ENCODE data around the gene ZBP1.

ZBP1 gene

DNA sequence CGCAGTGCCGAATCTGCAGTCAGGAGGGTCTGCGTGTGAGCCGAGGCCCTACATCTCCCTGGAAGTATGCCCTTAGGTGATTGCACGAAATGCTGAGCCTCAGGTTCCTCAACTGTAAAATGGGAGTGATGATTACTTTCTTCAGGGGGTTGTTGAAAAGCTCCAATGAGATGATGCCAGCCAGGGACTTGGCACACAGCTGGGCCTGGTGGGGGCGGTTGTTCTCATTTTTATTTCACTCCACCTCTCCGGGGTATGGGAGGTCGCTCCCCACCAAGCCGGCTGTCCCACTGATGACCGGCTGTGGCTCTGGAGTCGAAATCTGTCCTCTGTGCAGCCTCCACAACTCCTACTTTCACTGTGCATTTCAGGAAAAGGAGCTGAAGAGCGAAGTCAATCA, 51.3 kb downstream of the ZBP1 start:
- TF ChIP-seq, protein P1, sequence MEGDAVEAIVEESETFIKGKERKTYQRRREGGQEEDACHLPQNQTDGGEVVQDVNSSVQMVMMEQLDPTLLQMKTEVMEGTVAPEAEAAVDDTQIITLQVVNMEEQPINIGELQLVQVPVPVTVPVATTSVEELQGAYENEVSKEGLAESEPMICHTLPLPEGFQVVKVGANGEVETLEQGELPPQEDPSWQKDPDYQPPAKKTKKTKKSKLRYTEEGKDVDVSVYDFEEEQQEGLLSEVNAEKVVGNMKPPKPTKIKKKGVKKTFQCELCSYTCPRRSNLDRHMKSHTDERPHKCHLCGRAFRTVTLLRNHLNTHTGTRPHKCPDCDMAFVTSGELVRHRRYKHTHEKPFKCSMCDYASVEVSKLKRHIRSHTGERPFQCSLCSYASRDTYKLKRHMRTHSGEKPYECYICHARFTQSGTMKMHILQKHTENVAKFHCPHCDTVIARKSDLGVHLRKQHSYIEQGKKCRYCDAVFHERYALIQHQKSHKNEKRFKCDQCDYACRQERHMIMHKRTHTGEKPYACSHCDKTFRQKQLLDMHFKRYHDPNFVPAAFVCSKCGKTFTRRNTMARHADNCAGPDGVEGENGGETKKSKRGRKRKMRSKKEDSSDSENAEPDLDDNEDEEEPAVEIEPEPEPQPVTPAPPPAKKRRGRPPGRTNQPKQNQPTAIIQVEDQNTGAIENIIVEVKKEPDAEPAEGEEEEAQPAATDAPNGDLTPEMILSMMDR (IDR thresholded peaks at IDR 0.05): no peak

GRCh38 chr20:57568088-57568896, 51.9 kb downstream of the ZBP1 start:
- TF ChIP-seq, protein P1 (IDR thresholded peaks at IDR 0.05): no peak

- TF ChIP-seq, protein P1 (IDR thresholded peaks at IDR 0.05): no peak
These were observed 52.7 kb downstream of the ZBP1 start for GRCh38 chr20:57567471-57568079.

- TF ChIP-seq, protein P1 (IDR thresholded peaks at IDR 0.05): no peak
These were observed 53.3 kb downstream of the ZBP1 start for GRCh38 chr20:57566803-57567459.

- TF ChIP-seq, protein P1 (IDR thresholded peaks at IDR 0.05): no peak
These were observed 53.8 kb downstream of the ZBP1 start for GRCh38 chr20:57566399-57566798.

- TF ChIP-seq, protein P1 (IDR thresholded peaks at IDR 0.05): no peak
These were observed 55.1 kb downstream of the ZBP1 start for GRCh38 chr20:57564951-57565642.

DNA sequence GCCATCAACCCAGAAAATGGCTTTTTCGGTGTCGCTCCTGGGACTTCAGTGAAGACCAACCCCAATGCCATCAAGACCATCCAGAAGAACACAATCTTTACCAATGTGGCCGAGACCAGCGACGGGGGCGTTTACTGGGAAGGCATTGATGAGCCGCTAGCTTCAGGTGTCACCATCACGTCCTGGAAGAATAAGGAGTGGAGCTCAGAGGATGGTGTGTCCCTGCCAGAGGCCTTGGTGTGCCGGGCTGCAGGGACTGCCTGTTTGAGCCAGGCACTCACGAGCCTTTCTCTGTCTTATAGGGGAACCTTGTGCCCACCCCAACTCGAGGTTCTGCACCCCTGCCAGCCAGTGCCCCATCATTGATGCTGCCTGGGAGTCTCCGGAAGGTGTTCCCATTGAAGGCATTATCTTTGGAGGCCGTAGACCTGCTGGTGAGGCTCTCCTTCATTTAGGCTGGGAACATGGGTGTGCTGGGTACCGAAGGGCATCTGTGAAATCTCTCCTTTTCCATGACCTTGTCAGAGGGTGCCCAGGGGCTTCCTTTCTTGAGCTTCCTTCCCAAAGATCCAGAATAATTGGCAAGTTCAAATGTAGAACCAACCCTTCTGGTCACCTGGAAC, 55.9 kb downstream of the ZBP1 start:
- TF ChIP-seq, protein P1 (IDR thresholded peaks at IDR 0.05): no peak

All from LNCAP (cell line).